GM13977 (cell line): ENCODE measurements around the gene SERTAD1.
"Not testable (repeated sequence)": the region's sequence is repeated elsewhere in the genome, so short reads cannot be mapped to it uniquely, and the experiment has no call there.

Source experiments
- DNase-seq: peaks from one replicate; pipeline ENCODE4 v3.0.0; 2012; ENCODE audit warnings: low spot score
- in situ Hi-C: fragments of 300-500 bp; cut with MboI; formaldehyde crosslinking; loops from one replicate; pipeline ENCODE4 v1.12.0; 2022; ENCODE audit warnings: low sequenced_read_pairs, low pct_unique_long_range_greater_than_20kb, mixed read lengths, inconsistent platforms; ENCODE audit not compliant: unreplicated experiment
- TF ChIP-seq, protein P1 (sequence below): IDR thresholded peaks from 2 replicates; pipeline ENCODE4 v1.5.1; 2012; ENCODE audit warnings: mild to moderate bottlenecking, control low read depth; ENCODE audit not compliant: insufficient read depth; ENCODE audit errors: extremely low read depth, missing control alignments

SERTAD1 gene

DNA sequence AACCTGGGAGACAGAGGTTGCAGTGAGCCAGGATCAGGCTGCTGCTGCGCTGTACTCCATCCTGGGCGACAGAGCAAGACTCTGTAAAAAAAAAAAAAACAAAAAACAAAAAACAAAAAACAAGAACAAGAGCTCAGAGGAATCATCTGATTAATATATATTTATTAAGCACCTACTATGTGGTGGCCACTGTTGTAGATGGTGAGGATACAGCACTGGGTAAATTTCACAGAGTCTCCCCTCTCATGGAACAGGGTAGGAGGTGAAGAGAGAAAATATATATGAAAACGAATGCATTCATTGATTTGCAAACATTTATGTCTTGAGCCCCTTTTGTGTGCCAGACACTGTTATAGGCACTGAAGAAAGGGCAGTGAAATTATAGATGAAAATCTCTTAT lies 5.9 kb upstream of the SERTAD1 start:
- in situ Hi-C loops = no loop called here
- no peak for DNase-seq
- TF ChIP-seq, protein P1, sequence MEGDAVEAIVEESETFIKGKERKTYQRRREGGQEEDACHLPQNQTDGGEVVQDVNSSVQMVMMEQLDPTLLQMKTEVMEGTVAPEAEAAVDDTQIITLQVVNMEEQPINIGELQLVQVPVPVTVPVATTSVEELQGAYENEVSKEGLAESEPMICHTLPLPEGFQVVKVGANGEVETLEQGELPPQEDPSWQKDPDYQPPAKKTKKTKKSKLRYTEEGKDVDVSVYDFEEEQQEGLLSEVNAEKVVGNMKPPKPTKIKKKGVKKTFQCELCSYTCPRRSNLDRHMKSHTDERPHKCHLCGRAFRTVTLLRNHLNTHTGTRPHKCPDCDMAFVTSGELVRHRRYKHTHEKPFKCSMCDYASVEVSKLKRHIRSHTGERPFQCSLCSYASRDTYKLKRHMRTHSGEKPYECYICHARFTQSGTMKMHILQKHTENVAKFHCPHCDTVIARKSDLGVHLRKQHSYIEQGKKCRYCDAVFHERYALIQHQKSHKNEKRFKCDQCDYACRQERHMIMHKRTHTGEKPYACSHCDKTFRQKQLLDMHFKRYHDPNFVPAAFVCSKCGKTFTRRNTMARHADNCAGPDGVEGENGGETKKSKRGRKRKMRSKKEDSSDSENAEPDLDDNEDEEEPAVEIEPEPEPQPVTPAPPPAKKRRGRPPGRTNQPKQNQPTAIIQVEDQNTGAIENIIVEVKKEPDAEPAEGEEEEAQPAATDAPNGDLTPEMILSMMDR = no peak

DNA sequence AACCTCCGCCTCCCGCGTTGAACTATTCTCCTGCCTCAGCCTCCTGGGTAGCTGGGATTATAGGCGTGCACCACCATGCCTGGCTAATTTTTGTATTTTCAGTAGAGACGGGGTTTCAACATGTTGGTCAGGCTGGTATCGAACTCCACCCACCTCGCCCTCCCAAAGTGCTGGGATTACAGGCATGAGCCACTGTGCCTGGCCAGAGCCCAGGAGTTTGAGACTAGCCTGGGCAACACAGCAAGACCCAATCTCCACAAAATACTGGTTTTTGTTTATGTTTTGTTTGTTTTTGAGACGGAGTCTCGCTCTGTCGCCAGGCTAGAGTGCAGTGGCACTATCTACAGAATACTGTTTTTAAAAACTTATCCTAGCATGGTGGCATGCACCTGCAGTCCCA lies 4.5 kb upstream of the SERTAD1 start:
- in situ Hi-C loops = not testable (repeated sequence)

DNA sequence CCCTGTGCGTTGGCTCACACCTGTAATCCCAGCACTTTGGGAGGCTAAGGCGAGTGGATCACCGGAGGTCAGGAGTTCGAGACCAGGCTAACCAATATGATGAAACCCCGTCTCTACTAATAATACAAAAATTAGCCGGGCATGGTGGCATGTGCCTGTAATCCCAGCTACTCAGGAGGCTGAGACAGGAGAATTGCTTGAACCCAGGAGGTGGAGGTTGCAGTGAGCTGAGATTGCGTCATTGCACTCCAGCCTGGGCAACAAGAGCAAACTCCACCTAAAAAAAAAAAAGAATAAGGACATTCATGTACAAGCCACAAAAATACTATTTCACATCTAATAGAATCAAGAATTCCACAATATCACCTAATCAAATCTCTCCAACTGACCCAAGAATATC lies 2.4 kb upstream of the SERTAD1 start:
- DNase-seq, in situ Hi-C loops: not testable (repeated sequence)

More for the DNA sequence above, 4.5 kb upstream of the SERTAD1 start:
- DNase-seq = not testable (repeated sequence)

DNA sequence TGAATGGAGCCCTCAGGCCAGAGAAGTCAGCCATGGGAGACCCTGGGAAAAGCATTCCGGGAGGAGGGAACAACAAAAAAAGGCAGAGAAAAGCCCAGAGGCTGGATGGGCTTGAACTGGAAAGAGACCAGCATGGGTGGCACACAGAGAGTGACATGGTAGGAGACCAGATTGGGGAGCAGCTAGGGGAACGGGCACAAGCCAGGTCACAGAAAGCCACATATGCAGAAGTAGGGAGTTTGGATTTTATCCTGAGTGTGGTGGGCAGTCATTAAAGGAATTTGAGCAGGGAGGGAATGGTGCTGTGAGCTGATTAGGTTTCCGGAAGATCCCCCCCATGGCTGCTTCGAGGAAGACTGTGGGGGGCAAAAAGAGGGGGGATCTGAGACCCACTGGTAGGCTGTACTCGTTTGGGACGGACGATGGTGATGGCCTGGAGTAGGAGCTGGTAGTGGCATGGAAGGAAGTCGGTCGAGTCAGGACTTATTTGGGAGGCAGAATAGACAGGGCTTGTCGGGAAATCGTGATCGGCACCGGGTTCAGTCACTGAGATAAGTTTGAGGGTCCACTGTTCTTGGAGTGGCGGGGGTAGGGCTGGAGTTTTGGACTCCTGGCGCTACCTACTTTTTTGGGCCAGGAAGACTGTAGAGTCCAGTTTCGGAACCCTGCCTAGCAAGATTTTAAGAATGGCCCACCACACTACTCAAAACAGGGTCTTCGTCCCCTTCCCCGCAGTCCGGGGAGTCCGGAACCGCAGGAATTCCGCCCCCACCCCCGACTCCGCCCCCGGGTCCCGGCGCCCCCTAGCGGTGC lies 949 bp downstream of the SERTAD1 start:
- TF ChIP-seq, protein P1 = no peak
- in situ Hi-C loops = no loop called here

DNA sequence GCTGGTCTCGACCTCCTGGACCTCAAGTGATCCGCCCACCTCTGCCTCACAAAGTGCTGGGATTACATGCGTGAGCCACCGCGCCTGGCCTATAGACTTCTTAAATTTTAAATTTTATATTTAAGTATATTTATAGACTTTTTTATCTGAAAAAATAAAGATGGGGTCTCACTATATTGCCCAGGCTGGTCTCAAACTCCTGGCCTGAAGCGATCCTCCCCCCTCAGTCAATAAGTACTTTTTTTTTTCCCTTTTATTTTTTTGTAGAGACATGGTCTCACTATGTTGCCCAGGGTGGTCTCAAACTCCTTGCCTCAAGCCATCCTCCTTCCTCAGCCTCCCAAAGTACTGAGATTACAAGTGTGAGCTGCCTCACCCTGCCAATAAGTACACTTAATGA lies 1.9 kb downstream of the SERTAD1 start:
- in situ Hi-C loops = no loop called here
- TF ChIP-seq, protein P1 = peak; percentile 1
- DNase-seq = no peak

More for the DNA sequence above, 949 bp downstream of the SERTAD1 start:
- DNase-seq = no peak

DNA sequence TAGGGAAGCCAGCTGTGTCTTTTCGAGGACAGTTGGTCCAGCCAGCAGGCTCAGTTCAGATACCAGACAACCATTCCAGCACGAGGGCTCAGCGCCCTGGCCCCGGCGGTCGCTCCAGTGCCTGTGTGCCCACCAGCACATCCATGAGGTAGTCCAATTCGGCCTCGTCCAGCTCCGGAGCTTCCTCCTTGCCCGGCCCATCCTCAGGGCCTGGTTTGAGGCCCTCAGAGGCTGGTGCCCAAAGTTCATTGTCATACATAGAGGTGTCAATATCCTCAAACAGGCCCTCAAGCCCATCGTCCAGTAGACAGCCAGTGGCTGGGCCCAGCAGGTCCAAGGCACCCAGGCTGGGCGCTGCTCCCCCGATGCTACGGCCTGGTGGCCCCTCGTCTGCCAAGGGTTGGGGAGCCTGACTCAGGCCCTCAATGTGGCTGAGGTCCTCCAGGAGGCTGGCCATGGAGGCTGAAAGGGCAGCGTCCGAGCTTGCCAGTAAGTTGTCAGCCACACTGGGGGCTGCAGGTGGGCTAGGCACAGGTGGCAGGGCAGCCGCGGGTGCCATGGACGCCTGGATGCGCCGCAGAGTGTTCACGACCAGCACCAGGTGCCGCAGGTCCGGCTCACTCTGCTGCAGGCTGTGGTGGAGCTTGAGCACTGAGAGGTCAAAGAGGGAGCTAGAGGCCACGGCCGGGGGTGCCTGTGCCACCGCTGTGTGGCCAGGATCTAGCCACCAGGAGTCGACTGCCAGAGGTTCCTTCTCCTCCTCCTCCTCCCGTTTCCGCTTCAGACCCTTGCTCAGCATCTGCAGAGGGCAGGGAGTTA lies 2.8 kb downstream of the SERTAD1 start:
- no peak for DNase-seq
- TF ChIP-seq, protein P1 = no peak
- in situ Hi-C loops = no loop called here

DNA sequence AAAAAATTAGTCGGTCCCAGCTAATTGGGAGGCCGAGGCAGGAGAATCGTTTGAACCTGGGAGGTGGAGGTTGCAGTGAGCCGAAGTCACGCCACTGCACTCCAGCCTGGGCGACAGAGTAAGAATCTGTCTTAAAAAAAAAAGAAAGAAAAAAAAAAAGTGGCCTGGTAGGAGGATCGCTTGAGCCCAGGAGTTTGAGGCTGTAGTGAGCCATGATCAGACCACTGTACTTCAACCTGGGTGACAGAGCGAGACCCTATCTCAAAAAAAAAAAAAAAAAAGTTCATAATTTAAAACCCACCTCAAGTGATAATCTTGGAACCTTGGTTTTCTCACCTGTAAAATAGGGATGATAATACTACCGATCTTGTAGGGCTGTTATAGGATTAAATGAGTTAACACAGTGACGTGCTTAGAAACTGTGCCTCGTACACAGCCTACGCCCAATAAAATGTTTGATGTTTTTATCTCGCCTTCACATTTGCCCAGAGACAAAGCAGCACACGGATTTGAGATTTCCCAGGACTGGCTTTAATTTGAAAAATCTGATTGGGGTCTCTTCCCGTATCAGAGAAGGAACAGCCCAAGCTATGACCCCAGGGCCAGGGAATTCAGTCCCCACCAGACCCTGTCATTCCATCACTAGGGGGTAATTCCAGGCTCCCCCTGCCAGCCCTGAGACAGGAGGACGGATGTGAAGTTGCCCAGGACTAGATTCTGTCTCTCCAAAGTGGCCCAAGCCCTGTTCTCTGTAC lies 3.6 kb downstream of the SERTAD1 start:
- TF ChIP-seq, protein P1 = no peak
- no peak for DNase-seq
- in situ Hi-C loops = no loop called here
